Stimulated activated CD8-positive, alpha-beta memory T cell treated with anti-CD3 and anti-CD28 coated beads, Interleukin-12 subunit alpha, Interleukin-12 subunit beta, amount 100 ng/mL, for 24 hours (primary cell): ENCODE measurements around the gene HNRNPCL4.
"Not testable (repeated sequence)": the region's sequence is repeated elsewhere in the genome, so short reads cannot be mapped to it uniquely, and the experiment has no call there.

Experiments
- DNase-seq: peaks from one replicate; pipeline ENCODE4 v3.0.0-alpha.2; 2020; ENCODE audit errors: extremely low read depth

HNRNPCL4 gene

GRCh38 chr1:13165531-13165930 is at the start of gene HNRNPCL4:
Gene HNRNPCL4, minus strand, starts transcription at chr1:13165631. Its CDS starts 164 bp downstream, at chr1:13165467.
- not testable (repeated sequence) for DNase-seq

DNA sequence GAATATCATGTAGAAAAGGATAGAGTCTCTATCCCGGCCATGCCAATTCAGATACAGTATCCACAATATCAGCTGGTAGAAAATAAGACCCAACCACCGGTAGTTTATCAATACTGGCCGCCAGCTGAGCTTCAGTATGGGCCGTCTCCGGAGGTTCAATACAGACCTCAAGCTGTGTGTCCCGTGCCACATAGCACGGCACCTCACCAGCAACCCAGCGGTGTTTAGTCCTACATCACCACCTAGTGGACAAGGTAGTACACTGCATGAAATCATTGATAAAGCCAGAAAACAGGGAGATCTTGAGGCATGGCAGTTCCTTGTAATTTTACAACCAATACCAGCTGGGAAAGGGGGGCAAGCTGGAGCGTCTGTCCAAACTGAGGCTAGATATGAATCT is 43.3 kb upstream of the HNRNPCL4 start:
- DNase-seq, result not testable (repeated sequence)

- not testable (repeated sequence) for DNase-seq
Observed at GRCh38 chr1:13201309-13201708, 35.9 kb upstream of the HNRNPCL4 start, which contains the start of gene PRAMEF13. Gene PRAMEF13, minus strand, starts transcription at chr1:13201409. Its CDS starts 1,820 bp downstream, at chr1:13199589.

GRCh38 chr1:13171548-13171947 is 6.1 kb upstream of the HNRNPCL4 start, which contains the start of gene PRAMEF9:
Gene PRAMEF9, plus strand, starts transcription at chr1:13171848. Its CDS starts 3,433 bp downstream, at chr1:13175281.
- not testable (repeated sequence) for DNase-seq

- DNase-seq, result not testable (repeated sequence)
Observed at GRCh38 chr1:13155909-13156308, 9.5 kb downstream of the HNRNPCL4 start, which contains the start of gene PRAMEF26. Gene PRAMEF26, minus strand, starts transcription at chr1:13156009. Its CDS starts 2,914 bp downstream, at chr1:13153095.

DNA sequence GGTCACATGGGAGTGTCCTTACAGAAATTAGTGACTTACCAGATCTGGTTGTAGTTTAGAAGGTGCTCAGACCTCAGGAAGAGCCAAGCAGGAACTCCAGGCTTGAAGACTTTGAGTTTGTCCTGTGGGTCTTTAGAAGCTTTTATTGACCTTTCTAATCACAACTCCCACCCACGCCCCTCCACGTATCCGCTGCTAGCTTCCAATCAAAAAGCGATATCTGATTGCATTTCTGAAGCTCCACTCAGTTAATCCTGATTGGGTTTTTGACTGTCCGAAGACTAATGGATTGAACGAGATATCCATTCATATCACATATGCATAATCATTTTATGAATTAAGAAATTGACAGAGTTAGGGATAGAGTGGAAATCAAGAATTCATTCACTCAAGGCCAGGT is 48.7 kb downstream of the HNRNPCL4 start, which contains the start of gene HNRNPCL2:
Gene HNRNPCL2 (minus strand): TSS at position 101 of the 400 bp plus-strand sequence. CDS start 454 bp downstream, outside the sequence.
- DNase-seq, result not testable (repeated sequence)
